ENCODE results near the gene NKD2.
A peak's percentile ranks its signal among the peaks of the same experiment; 100 is the strongest.
"Not testable (repeated sequence)": the region's sequence is repeated elsewhere in the genome, so short reads cannot be mapped to it uniquely, and the experiment has no call there.

NKD2 gene, protein sequence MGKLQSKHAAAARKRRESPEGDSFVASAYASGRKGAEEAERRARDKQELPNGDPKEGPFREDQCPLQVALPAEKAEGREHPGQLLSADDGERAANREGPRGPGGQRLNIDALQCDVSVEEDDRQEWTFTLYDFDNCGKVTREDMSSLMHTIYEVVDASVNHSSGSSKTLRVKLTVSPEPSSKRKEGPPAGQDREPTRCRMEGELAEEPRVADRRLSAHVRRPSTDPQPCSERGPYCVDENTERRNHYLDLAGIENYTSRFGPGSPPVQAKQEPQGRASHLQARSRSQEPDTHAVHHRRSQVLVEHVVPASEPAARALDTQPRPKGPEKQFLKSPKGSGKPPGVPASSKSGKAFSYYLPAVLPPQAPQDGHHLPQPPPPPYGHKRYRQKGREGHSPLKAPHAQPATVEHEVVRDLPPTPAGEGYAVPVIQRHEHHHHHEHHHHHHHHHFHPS

DNA sequence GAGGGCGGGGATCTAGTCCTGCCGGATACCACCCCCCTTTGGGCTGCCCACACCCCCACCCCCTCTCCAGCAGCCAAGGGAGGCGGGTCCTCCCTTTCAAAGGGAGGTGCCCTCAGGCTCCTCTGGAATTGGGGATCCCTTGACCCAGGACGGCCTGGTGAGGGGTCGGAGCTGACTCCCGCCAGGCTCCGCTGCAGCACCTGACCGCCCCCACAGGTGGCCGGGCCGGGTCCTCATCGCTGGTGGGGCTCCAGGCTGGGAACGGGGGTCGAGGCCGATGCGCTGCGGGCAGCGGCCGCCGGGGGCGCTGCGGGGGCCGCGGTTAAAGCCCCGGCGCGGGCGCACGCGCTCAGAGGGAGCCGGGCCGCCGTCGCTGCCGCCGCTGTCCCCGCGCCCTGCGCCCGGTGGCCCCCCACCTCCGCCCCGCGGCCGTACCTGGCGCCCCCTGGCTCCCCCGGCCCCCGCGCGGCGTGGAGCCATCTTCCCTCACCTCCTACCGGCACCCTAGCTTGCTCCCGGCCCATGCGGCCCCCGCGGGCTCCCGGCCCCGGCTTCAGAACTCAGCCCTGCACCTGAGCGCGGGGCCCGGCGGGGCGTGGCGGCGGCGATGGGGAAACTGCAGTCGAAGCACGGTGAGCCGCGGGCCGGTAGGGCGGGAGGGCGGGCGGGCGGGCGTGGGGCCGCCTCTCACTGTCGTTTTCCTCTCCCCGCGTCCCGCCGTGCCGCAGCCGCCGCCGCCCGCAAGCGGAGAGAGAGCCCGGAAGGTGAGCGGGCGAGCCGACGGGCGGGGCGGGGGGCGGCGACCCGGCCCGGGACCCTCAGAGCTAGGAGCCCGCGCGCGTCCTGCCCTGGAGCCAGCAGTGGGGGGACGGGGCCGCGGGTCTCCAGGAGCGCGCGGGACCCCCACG, at the start of gene NKD2:
Gene NKD2 (plus strand): TSS at position 352 of the 908 bp plus-strand sequence. CDS start 256 bp downstream, at position 608.
- peak; percentile 64 for DNase-seq

- no peak for DNase-seq
Measured at GRCh38 chr5:959581-960531, 48.7 kb upstream of the NKD2 start.

- no peak for DNase-seq
Measured at GRCh38 chr5:960551-960950, 48.1 kb upstream of the NKD2 start.

GRCh38 chr5:961002-961710, 47.4 kb upstream of the NKD2 start:
- DNase-seq = no peak

DNA sequence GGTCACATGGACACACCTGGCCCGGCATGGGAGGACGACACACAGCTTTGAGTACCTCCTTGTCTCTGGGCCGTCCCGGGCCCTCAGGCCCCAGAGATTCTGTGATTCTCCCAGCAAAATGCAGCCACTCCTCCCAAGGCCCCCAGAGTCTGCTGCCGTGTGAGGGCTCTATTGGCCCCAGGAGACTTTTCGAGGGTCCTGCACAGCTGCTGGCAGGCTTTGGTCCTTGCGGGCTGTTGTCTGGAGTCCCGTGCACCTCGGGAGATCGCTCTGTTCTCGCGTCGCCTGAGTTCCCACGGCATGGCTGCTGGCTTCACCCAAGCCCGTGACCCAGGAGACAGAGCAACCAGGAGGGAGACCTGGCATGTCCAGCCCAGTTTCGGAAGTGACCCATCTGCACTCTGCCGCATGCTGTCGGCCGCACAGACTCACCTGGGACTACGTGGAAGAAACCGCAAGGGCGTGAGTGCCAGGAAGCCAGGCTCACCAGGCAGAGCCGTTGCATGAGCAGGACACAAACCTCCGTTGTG, 46.8 kb upstream of the NKD2 start:
- DNase-seq = no peak

DNA sequence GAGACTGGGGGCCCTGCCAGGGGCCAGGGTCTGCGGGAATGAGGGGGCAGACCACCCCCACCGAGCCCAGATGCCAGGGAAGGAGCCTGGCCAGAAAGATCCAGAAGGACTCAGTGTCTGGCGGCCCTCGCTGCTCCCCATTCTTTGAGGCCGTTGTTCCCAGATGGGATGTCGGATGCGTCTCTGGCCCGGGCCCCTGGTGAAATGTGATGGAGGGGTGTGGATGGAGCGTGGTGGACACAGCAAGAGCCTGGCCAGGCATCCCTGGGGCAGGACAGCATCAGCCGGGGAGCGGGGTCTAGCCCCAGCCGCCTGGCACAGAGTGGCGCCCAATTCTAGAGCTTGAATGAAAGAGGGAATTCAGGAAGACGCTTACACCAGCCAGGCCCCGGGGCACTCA, 46.2 kb upstream of the NKD2 start:
- DNase-seq = no peak

DNA sequence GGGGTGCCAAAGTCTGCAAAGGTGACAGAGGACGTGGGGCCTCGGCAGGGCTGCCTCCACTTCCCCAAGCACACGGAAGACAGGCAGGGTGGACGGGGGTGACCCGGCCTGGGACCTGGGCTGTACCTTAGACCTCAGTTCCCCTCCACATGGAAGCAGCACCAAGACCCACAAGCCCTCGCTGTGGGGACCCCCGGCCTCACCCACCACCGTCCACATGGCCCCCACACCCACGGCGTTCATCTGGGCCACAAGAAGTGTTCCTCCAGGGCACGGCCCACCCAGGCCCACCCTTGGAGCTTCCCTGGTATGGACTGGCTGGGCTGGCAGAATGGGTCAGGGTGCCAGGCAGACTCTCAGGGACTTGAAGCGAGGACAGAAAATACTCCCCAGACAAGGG, 45.8 kb upstream of the NKD2 start:
- no peak for DNase-seq

DNA sequence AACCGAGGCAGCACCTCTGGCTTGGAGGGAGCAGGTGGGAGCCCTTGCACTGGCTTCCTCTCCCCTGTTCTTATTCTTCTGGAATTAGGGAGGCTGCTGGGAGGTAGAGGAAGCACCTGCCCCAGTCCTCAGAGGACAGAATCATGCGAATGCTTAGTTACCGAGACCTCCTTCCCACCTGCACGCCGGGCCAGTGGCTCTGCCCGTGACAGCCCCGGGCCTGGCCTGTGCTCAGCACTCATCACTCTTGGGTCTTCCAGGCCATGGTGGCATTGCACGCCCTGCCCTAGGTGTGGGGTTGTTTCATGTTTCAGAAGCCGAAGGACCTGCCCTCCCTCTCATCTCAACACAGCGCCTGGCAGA, 45.3 kb upstream of the NKD2 start:
- DNase-seq = no peak

DNA sequence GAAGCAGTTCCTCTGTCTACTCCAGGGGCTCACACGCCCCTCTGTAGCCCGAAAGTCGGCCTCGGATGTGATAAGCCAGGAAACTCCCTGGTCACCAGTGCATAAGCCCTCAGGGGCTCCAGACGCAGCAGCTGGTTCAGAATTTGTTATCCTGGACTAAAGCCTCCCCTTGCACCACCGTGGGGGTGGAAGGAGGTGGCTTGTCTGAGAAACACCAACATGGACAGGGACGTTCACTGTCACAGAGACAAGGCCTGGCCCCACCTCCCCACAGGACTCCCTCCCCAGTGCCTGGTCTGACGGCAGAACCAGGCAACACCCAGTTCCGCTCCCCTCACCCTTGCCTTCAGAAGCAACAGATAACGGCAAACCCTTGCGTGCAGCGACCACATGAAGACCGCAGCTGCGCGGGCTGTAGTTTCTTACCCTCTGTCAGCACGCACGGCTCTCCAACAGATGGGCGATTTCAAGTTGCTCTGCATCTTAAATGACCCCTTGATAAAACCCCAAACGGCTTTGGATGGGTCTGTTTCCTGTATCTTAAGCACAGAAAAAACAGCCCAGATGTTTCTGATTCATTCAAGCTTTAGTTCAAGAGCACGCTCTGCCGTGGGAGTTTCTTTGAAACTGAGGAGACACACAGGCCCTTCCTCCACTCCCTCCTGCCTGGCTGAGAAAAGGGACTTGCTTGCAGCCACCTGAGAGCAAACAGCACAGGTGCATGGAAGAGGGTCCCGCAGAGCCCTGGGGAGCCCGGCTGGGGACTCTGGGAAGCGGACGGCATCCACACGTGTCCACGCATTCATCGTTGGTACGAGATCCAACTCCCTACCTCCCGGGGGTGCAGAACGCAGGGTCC, 44.7 kb upstream of the NKD2 start:
- peak; percentile 64 for DNase-seq

GRCh38 chr5:964821-965220, 43.8 kb upstream of the NKD2 start:
- DNase-seq = no peak

GRCh38 chr5:965604-966344, 42.8 kb upstream of the NKD2 start:
- no peak for DNase-seq

- no peak for DNase-seq
Measured at GRCh38 chr5:966345-966710, 42.3 kb upstream of the NKD2 start.

GRCh38 chr5:966941-967340, 41.7 kb upstream of the NKD2 start:
- no peak for DNase-seq

DNA sequence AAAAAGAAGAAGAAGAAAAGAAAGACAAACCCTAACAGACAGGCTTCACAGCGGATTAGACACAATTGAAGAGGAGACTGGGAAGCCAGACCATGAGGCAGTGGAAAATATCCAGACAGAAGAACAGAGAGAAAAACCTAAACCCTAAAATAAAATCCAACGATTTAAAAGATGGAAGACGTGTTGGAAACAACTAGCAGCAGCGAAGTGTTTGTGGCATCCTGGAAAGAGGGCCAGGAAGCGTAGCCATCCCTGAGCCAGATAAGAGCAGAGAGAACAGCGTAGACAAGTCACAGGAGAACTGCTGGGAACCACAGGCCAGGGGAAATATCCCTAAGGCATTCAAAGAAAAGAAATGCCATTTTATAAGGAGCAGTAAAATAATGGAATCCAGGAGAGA, 39.7 kb upstream of the NKD2 start:
- DNase-seq = no peak

GRCh38 chr5:969408-969839, 39.2 kb upstream of the NKD2 start:
- no peak for DNase-seq

DNA sequence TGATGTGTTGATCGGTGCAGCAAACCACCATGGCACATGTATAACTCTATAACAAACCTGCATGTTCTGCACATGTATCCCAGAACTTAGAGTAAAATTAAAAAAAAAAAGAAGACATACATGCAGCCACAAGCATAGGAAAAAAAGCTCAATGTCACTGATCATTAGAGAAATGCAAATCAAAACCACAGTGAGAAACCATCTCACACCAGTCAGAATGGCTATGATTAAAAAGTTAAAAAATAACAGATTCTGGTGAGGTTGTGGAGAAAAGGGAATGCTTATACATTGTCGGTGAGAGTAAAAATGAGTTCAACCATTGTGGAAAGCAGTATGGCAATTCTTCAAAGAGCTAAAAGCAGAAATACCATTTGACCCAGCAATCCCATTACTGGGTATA, 36.0 kb upstream of the NKD2 start:
- not testable (repeated sequence) for DNase-seq

- no peak for DNase-seq
Measured at GRCh38 chr5:976849-977751, 31.5 kb upstream of the NKD2 start.

GRCh38 chr5:978054-978453, 30.5 kb upstream of the NKD2 start:
- DNase-seq = no peak

GRCh38 chr5:978693-979092, 29.9 kb upstream of the NKD2 start:
- no peak for DNase-seq
